Measurements from ENCODE around the gene SORCS2. TPM values are rescaled to one million over a fixed set of nuclear protein-coding genes. Genes with fewer than 3 reads are reported as not detected.

Gene SORCS2
- total RNA-seq, 2 donors from 2014 or later: 1.5 to 1.7 TPM

GRCh38 chr4:7635445-7636239, 443.3 kb downstream of the SORCS2 start:
- Histone ChIP-seq H3K4me3 (no peak overlapping the region), H3K27ac (no peak overlapping the region), H3K27me3 (no peaks in the 10 kb centered on the region), H3K36me3 (no peaks in the 10 kb centered on the region), H3K9me3 (no peaks in the 10 kb centered on the region), H3K4me1 (peaks cover 0 to 24% of the 10 kb centered on the region in 2 donors)
- no peak for DNase-seq (ENCODE audit: low spot score)
- no peak for TF ChIP-seq CTCF (IDR thresholded peaks at IDR 0.05)

GRCh38 chr4:7636240-7636508, 443.8 kb downstream of the SORCS2 start:
- Histone ChIP-seq H3K27ac (no peak overlapping the region), H3K36me3 (no peaks in the 10 kb centered on the region), H3K4me3 (no peak overlapping the region), H3K9me3 (no peaks in the 10 kb centered on the region), H3K4me1 (peaks cover 0 to 21% of the 10 kb centered on the region in 2 donors), H3K27me3 (no peaks in the 10 kb centered on the region)
- no peak for TF ChIP-seq CTCF (IDR thresholded peaks at IDR 0.05)
- no peak for DNase-seq (ENCODE audit: low spot score)

DNA sequence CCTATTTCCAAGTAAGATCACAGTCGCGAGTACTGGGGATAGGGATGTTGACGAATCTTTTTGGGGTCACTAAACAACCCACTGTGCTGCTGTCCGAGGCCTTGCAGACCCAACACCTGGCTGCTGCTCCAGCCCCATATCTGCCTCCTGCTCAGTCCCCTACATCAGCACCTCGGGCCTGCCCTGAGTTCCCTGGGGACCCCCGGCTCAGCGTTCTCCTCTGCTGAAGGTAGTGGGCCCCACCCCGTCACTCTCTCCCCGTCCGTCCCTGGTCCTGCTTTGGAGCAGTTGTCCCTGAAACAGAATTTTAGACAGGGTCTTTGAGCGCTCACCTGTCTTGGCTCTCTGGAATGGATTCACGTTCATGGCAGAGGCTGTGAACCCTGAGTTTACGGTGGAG, 444.8 kb downstream of the SORCS2 start:
- Histone ChIP-seq H3K4me3 (no peak overlapping the region), H3K36me3 (no peaks in the 10 kb centered on the region), H3K27me3 (no peaks in the 10 kb centered on the region), H3K27ac (no peak overlapping the region), H3K4me1 (peaks cover 0 to 11% of the 10 kb centered on the region in 2 donors), H3K9me3 (no peaks in the 10 kb centered on the region)
- TF ChIP-seq CTCF (IDR thresholded peaks at IDR 0.05): no peak
- DNase-seq (ENCODE audit: low spot score): no peak

DNA sequence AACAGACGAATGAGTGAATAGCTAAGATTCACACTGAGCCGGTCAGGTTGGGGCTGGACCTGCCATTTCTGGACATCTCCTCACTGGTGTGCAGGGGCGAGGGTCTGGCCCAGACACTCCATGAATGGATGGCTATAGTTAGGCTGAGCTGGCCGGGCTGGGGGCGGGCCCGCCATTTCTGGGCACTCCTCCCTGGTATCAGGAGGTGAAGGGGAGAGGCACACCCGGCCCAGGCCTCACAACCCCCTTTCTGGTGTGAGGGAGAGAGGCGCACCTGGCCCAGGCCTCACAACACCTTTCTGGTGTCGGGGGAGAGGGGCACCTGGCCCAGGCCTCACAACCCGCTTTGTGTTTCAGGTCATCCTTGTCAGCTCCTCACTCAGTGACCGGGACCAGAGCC, 445.6 kb downstream of the SORCS2 start:
- H3K9me3 ChIP-seq: no peaks in the 10 kb centered on the region
- peaks cover 0 to 3% of the 10 kb centered on the region in 2 donors for H3K4me1 ChIP-seq
- H3K27ac ChIP-seq: no peak overlapping the region
- no peak overlapping the region for H3K4me3 ChIP-seq
- DNase-seq (ENCODE audit: low spot score): no peak
- no peaks in the 10 kb centered on the region for H3K36me3 ChIP-seq
- no peak for TF ChIP-seq CTCF (IDR thresholded peaks at IDR 0.05)
- H3K27me3 ChIP-seq: no peaks in the 10 kb centered on the region

- Histone ChIP-seq H3K9me3 (no peaks in the 10 kb centered on the region), H3K4me3 (no peak overlapping the region), H3K27me3 (no peaks in the 10 kb centered on the region), H3K27ac (no peak overlapping the region), H3K4me1 (no peaks in the 10 kb centered on the region), H3K36me3 (no peaks in the 10 kb centered on the region)
- no peak for TF ChIP-seq CTCF (IDR thresholded peaks at IDR 0.05)
- DNase-seq (ENCODE audit: low spot score): no peak
These were observed 446.2 kb downstream of the SORCS2 start for GRCh38 chr4:7638489-7638888.
